IPS-NIHi11 (cell line): ENCODE measurements around the gene ASPG.
"Not testable (repeated sequence)": the region's sequence is repeated elsewhere in the genome, so short reads cannot be mapped to it uniquely, and the experiment has no call there.

ENCODE experiments used
- DNase-seq: peaks from one replicate; pipeline ENCODE4 v3.0.0; 2012; ENCODE audit warnings: mixed read lengths, low spot score

ASPG gene

GRCh38 chr14:104147346-104148125 is 62.0 kb downstream of the ASPG start:
- peak; percentile 57 for DNase-seq

- peak; percentile 61 for DNase-seq
Measured at GRCh38 chr14:104148433-104149277, 63.2 kb downstream of the ASPG start.

DNA sequence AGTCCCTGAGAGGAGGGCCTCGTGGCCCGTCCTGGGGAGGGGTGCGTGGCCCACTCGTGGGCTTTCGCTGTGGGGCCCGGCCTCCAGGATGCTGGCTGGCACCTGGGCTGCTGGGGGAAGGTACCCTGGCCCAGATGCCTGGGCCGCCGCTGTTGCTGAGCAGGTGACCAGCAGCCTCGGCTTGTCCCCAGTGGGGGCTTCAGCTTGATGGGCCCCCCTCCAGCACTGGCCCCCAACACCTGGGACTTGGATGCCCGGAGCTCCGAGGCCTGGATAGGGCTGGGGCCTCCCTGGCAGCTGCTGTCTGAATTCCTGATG is 63.7 kb downstream of the ASPG start:
- no peak for DNase-seq

DNA sequence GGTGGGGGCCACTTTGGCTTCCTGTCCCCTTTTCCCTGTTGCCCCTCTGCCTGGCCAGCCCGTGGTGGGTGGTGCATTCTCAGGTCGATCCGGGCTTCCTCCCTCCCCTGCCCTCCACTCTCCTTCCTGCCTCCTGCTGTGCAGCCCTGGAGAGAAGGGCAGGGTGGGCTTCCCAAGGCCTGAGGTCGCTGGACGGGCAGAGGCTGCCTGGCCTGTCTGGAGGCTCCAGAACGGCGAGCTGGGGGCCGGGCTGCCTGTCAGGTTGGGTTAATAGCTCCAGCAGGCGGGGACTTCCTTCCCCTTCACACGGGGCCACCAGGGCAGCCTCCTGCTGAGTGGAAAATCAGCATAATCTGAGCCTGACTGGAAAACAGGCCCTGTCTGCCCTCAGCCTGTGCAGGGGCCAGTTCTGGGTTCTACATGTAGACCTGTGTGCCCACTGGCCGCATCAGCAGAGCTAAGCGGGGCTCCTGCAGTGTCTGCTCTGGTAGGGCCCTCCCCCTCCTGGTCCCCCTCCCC is 64.2 kb downstream of the ASPG start:
- peak; percentile 85 for DNase-seq

- DNase-seq, result peak; percentile 87
Measured at GRCh38 chr14:104150136-104151025, 64.9 kb downstream of the ASPG start.

DNA sequence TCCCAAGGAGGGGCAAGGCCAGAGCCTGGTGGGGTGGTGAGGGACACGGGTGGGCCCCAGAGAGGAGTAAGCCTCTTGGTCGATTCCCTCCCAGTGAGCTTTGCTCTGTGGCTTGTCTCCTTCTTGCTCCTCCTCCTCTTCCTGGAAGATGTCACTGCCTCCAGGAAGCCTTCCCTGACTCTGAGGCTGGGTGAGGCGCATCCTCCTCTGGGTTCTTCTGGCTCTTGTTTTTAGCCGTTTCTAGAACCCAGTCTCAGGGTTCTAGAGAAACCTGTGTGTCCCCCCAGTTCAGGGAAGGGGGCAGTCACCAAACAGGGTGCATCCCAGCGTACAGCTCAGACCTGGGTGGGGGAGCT is 65.5 kb downstream of the ASPG start:
- no peak for DNase-seq

- no peak for DNase-seq
Measured at GRCh38 chr14:104151566-104152245, 66.2 kb downstream of the ASPG start.

DNA sequence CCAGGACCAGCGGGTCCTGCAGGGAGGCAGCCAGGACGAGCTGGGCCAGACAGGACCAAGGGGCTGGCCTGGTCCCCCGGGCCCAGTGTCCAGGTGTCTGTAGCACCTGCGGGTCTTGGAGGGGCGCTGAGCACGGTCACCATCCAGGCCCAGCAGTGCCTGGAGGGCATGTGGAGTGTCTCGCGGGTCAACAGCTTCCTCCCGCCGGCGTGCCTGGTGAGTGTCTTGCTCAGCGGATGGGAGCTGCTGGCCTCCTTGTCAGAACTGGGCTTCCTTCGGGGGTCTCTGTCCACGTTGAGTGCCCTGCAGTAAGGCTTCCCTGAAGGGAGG is 66.7 kb downstream of the ASPG start:
- no peak for DNase-seq

DNA sequence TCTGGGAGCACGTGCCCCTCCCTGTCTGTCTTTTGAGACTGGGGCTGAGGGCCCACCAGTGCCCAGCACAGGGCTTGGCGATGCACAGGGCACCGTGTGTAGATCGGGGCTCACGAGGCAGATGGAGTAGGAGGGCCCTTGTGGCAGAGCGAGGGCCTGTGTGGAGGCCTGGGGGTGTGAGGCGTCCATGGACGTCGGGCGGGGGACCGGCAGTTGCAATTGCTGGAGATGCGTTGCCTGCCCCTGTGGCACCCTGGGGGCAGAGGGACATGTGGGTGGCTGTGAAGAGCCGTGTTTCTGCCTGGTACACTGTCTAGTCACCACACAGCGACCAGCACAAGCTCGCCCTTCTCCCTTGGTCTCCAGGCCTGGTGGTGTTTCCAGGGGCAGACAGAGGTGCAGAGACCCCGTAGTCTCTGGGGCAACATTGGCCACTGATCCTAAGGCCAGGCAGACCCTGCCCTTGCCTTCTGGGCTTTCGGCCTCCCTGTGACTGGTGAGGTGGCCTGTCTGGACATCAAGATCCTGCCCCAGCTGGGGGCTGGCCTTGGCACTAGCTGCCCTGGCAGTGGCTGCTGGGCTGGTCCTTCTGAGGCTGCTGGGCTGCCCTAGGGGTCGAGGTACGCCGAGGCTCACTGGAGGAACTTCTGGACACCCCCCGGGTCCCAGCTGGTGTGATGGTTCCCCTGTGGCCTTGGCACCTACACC is 67.3 kb downstream of the ASPG start:
- DNase-seq, result no peak

DNA sequence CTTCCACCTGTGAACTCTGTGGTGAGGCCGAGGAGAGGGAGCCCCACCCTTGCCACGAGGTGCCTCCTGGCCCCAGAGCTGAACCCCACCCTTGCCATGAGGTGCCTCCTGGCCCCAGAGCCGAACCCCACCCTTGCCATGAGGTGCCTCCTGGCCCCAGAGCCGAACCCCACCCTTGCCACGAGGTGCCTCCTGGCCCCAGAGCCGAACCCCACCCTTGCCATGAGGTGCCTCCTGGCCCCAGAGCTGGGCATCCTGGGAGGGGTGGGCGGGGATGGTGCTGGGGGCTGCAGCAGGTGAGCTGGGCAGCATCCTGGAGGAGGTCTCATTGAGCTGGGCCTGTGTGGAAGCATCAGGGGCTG is 67.9 kb downstream of the ASPG start:
- DNase-seq, result not testable (repeated sequence)

GRCh38 chr14:104154246-104154645 is 68.7 kb downstream of the ASPG start:
- DNase-seq, result no peak

DNA sequence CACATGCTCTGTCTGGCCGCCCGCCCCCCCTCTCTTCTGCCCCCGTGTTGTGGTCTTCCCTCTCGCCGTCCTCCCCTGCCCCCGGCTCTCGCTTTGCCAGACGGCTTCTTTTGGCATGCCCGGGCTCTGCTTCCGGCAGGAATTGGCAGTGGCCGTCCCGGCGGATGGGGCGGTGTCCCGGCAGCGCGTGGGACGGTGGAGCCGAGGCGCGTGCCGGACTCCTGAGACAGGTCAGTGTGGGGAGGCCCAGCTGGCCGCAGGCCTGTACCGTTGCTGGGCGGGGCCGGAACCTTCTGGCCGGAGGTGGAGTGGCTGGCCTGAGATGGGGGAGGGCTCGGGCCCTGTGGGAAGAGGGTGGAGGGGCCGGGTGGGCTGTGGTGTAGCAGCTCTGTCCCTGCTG is 70.0 kb downstream of the ASPG start:
- no peak for DNase-seq

GRCh38 chr14:104156142-104156541 is 70.6 kb downstream of the ASPG start:
- DNase-seq, result no peak

- peak; percentile 70 for DNase-seq
Measured at GRCh38 chr14:104157016-104157928, 71.8 kb downstream of the ASPG start.

DNA sequence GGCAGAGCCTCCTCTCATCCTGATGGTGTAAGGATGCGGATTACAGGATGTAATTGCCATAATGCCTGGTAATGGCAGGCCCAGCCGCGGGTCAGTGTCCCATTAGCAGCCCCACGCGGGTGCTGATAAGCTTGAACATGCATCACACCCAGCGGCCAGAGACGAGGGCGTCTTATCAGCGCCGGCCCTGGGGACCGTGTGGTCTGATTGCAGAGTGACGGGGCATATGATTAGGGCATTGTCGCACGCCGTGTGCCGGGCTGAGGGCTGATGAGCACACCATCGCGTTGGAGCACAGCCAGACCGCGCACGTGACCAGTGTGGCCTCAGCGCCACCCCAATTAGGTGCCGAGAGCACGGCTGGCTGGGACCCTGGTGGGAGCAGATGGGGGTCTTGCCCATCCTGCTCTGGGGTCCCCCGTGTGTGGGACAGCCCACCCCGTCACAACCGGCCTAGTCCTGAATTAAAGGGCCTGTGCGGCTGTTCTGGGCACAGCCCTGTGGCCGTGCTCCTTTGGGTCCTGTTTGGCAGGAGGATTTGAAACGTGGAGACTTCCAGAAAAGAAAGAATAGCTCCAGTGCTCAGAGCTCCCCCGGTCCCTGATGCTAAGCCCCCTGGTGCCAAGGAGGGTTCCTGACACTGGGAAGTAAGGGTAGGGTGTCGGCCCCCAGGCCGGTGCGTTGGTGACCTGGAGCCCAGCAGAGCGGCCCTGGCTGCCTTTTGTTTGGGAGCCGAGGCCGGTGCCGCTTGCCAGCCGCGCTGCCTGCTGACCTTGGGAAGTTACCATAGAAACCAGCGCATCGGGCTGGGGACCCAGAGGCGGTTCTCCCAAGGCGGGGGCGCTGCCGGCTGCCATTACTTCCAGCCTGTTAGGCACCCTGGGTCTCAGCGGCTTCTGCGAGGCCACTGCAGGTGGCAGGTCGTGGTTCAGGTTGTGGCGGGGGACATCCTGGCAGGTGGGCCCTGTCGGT is 73.6 kb downstream of the ASPG start:
- no peak for DNase-seq

DNA sequence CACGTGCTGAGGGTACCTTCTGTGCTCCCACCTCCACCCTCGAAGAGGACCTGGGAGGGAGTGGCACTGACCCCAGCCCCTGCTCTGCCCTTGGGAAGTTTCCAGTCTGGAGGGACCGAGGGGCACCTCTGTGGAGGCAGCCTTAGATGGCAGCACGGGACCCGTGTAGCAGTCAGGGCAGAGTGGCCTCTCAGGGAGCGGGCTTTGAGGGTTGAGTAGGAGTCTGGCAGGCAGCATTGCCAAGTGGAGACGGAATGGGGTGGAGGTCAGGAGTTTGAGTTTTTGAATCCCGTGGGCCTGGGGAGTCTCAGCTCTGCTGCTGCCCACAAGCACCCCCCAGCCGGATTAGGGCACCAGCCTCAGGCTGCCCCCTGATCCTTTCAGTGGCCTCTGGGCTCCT is 74.5 kb downstream of the ASPG start:
- DNase-seq, result no peak

- no peak for DNase-seq
Measured at GRCh38 chr14:104161602-104162367, 76.3 kb downstream of the ASPG start.

DNA sequence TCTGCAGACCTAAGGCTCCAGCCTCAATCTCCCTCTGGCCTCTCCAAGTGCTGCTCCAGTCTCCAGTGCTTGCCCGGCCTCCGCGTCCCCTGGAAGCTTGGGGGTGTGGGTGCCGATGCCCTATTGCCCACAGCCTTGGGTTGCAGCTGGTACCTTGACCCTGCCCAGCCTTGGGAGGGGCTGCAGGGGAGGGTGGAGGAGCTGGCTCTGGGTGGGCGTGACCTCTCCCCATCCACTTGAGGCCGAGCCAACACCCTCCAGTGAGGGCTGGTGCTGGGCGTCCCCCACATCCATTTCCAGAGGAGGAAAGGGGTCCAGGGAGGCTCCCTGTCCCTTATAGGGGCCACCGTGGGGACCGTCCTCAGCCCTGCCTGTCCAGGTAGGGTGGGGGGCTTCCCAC is 77.0 kb downstream of the ASPG start:
- no peak for DNase-seq
